Urothelium cell line (cell line): ENCODE data around the gene IL10RB.
"Not testable (repeated sequence)": the region's sequence is repeated elsewhere in the genome, so short reads cannot be mapped to it uniquely, and the experiment has no call there.

Experiments
- DNase-seq: peaks from one replicate; pipeline ENCODE4 v3.0.0; 2011; ENCODE audit warnings: low spot score, mixed read lengths
- FAIRE-seq: peaks from 2 replicates; lab custom pipeline; 2011; peaks lifted over from hg19 to GRCh38; lab: Jason Lieb, UNC

IL10RB gene

DNA sequence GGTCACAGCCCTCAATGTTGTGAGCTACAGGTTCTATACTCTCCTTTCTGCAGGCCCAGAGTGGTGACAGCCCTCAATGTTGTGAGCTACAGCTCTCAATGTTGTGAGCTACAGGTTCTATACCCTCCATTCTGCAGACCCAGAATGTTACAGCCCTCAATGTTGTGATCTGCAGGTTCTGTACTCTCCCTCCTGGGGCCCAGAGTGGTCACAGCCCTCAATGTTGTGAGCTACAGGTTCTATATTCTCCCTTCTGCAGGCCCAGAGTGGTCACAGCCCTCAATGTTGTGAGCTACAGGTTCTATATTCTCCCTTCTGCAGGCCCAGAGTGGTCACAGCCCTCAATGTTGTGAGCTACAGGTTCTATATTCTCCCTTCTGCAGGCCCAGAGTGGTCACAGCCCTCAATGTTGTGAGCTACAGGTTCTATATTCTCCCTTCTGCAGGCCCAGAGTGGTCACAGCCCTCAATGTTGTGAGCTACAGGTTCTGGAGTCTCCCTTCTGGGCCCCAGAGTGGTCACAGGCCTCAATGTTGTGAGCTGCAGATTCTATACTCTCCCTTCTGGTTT, 26.5 kb upstream of the IL10RB start:
- not testable (repeated sequence) for DNase-seq, FAIRE-seq

DNA sequence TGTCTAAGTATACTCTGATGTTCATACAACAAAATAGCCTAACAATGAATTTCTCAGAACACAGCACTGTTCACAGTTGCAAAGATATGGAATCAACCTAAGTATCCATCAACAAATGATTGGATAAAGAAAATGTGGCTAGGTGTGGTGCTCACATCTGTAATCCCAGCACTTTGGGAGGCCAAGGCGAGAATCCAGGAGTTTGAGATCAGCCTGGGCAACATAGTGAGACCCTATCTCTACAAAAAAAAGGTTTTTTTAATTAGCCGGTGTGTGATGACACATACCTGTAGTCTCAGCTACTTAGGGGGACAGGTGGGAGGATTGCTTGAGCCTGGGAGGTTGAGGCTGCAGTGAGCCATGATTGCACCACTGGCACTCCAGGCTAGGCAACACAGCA, 25.8 kb upstream of the IL10RB start:
- DNase-seq, result no peak
- FAIRE-seq, result no peak

DNA sequence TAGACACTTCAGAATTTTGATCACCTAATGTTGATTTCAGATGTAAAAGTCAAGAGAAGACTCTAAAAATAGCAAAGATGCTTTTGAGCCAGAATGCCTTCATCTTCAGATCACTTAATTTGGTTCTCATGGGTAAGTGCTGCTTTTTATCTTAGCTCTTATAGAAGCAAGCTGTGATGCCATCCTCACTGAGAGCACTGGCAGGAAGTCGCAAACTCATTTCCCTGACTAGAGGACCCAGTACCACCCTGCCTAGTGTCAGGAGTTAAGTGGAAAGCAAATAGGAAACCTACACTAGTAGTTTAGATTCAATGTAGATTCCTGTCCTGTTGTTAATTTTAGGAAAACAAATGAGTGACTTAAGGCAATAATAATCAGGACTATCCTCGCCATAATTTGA, 24.3 kb upstream of the IL10RB start:
- no peak for FAIRE-seq
- DNase-seq, result no peak

DNA sequence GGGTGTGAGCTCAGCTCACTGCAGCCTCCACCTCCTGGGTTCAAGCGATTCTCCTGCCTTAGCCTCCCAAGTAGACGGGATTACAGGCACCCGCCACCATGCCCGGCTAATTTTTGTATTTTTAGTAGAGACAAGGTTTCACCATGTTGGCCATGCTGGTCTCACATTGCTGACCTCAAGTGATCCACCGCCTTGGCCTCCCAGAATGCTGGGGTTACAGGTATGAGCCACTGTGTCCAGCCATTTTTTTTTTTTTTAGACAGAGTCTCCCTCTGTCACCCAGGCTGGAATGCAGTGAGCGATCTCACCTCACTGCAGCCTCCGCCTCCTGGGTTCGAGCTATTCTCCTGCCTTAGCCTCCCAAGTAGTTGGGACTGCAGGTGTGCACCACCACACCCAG, 23.3 kb upstream of the IL10RB start:
- DNase-seq, FAIRE-seq: not testable (repeated sequence)

DNA sequence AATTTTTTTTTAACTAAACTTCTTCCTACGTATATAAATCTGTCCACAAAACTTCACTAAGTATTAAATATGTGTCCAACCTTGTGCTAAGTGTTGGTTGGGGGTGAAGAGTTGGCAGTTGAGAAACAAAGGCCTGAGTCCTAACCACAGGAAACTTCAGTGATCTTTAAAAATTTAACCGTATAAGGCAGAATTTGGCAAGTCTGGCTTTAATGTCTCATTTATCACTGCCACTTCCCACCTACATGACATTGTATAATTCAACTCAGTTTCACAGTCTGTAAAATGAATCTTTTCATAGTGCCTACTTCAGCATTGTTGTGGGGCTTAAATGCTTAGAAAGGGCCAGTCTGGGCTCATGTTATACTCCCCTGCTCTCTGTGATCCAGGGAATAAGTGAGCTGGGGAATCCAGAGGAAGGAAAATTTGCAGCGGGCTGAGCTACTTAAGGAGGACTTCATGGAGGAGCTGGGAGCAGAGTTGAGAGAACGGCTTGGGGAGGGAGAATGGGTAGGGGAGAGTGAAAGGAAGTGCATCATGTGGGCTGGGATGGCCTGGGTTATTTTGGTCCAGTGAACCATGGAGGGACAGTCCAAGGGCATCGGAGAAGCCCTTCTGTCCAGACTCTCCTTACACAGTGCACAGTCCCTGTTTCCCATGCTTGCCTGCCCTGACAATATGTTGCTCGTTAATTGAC, 21.9 kb upstream of the IL10RB start:
- no peak for FAIRE-seq
- no peak for DNase-seq

DNA sequence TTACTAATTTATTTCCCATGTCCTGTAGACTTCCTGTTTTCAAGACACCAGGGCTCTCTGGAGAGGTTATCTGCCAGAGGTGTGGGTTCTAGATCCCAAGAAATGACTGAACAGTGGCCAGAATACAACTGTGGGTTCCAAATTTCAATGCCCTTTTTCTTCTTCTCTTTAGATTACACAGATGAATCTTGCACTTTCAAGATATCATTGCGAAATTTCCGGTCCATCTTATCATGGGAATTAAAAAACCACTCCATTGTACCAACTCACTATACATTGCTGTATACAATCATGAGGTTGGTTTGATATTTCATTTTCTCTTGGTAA, 21.4 kb upstream of the IL10RB start:
- DNase-seq (no peak), FAIRE-seq (no peak)

DNA sequence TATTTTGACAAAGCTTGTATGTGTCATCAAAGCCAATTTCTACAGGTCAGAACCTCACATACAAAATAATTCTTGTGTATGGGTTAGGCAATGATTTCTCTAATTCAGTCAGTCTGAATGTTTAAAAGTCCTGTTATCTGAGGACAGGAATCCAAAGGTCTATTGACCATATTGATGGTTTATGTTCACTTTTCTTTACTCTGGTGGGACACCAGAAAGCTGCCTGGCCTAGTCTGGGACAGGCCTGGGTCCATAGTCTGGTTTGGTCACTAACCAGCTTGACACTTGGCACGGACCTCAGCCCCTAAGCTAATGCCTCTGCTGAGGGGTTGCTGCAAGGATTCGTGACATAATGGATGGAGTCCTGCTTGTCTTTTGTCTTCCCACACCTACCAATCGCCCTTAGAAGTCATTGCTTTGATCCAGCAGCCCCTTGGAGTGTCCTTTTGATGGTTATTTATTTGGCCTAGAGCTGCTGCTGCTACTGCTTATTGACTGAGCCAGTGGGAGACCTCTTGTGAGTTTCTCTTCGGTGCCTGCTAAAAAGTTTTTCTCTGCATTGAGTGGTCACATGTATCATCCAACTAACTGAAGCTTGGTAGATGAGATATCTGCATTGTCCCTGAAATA, 20.8 kb upstream of the IL10RB start:
- DNase-seq (no peak), FAIRE-seq (no peak)

DNA sequence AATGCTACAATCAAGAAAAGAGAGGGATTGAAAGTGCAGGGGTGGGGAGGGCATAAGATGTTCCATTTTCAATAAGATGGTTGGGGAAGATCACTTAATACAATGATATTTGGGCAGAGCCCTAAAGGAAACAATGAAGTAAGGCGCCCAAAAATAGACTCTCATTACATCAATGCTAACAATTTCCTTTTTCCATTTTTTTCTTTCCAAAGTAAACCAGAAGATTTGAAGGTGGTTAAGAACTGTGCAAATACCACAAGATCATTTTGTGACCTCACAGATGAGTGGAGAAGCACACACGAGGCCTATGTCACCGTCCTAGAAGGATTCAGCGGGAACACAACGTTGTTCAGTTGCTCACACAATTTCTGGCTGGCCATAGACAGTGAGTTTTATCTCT, 19.7 kb upstream of the IL10RB start:
- no peak for FAIRE-seq
- DNase-seq, result no peak

DNA sequence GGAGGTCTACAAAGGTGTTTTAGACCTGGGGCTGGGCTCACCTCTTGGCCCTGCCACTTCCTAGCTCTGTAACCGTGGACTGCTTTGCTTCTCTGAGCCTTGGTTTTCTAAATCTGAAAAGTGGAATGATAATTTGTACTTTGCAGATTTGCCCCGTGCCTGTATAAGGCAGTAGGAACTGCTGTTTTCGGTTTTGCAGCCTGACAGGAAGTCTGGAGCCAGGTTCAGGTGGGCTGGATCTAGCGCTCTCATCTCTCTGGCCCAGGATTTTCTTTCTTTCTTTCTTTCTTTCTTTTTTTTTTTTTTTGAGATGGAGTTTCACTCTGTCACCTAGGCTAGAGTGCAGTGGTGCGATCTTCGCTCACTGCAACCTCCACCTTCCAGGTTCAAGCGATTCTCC, 19.2 kb upstream of the IL10RB start:
- no peak for FAIRE-seq

DNA sequence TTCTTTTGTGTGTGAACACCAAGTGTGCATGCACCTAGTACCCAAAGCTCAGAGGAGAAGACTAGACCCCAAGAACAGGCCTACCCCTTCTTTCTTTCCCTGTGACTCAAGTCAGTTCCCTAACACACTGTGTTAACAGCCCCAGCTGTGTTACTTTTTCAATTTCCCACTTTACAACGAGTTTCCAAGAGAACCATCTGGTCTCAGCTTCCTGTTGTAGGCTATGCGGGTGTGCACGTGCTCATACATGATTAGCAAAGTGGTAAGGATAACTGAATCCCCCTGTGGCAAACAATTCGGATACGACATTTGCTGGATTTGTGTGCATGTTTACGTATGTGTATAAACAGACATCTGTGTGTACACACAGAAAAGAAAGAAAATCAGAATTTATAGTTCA, 18.6 kb upstream of the IL10RB start:
- FAIRE-seq, result no peak

More for the DNA sequence above, 19.2 kb upstream of the IL10RB start:
- DNase-seq, result no peak

DNA sequence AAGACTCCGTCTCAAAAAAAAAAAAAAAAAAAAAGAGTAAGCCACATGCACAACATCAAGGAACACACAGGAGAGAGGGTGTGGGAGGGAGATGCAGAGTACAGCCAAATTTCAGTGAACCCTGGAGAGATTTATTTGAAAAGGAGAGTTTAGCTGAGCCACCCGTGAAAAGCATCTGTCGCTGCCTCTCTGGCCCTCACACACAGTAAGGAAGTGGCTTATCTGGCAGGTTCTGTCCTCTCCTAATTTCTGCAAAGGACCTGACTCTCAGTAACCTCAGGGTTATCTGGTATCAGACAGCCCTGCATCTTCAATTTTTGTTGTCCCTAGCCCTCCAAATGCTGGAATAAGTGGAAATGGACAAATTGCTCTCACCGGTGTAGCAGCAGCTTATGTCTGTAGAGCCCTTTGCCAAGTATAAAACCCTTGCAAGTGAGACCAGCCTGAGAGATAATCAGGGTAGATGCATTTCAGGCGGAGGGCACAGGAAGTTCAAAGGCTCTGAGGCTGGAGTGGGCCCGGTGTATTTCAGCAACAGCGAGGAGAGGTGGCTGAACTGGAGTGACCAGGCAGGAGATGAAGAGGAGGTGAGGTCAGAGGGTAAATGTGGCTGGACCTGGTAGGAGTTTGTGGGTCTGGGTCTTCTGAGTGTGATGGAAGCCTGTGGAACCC, 16.7 kb upstream of the IL10RB start:
- FAIRE-seq, result no peak

More for the DNA sequence above, 18.6 kb upstream of the IL10RB start:
- DNase-seq, result no peak

DNA sequence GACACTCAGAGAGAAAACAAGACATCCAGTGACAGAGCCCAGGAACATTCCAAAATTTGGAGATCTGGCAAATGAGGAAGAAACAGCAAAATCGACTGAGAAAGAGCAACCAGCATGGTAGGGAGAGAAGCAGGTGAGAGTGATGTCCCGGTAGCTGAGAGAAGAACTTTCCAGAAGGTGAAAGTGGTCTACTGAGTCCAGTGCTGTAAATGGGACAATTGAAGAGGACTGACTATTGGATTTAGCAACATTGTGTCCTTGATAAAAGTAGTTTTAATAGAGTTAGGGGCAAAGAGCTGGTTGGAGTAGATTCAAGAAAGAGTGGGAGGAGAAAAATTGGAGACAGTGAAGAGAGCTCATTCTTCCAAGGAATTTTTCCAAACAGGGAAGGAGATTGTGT, 15.0 kb upstream of the IL10RB start:
- FAIRE-seq, result no peak
- DNase-seq, result no peak

More for the DNA sequence above, 16.7 kb upstream of the IL10RB start:
- DNase-seq, result no peak

DNA sequence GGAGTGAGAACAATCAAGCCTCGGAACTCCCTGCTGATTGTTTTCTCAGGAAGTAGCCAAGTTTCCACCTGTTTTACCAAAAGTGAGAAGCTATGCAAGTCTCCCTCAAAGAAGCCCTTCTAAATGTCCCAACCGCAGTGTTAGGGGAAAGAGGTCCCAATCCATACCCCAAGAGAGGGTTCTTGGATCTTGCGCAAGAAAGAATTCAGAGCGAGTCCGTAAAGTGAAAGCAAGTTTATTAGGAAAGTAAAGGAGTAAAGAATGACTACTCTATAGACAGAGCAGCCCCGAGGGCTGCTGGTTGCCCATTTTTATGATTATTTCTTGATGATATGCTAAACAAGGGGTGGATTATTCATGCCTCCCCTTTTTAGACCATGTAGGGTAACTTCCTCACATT, 12.8 kb upstream of the IL10RB start:
- not testable (repeated sequence) for FAIRE-seq, DNase-seq

DNA sequence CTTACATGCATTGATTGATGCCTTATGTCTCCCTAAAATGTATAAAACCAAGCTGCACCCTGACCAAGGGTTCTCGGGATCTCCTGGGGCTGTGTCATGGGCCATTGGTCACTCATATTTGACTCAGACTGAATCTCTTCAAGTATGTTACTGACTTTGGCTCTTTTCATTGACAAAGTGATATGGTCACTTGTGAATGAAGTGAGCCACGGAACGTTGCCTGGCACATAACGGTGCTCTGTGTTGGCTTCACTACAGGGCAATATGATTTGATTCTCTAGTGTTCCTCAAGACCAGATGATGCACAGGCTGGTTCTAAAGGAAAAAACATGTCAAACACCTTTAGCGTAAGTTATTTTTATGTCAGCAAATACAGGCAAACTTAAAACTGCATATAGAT, 11.4 kb upstream of the IL10RB start:
- no peak for FAIRE-seq

DNA sequence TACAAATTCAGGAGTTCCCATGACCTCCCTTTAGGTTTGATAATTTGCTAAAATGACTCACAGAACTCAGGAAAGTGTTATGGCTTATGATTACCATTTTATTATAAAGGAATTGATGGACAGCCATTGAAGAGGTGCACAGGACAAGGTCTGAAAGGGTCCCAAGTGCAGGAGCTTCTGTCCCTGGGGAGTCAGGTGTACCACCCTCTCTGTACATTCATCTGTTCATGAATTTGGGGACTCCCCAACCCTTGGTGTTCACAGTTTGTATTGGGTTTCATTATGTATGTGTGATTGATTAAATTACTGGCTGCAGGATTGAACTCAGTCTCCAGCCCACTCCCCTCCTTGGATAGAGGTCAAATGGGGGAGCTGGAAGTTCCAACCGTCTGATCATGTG, 10.8 kb upstream of the IL10RB start:
- DNase-seq, result no peak

More for the DNA sequence above, 11.4 kb upstream of the IL10RB start:
- no peak for DNase-seq

DNA sequence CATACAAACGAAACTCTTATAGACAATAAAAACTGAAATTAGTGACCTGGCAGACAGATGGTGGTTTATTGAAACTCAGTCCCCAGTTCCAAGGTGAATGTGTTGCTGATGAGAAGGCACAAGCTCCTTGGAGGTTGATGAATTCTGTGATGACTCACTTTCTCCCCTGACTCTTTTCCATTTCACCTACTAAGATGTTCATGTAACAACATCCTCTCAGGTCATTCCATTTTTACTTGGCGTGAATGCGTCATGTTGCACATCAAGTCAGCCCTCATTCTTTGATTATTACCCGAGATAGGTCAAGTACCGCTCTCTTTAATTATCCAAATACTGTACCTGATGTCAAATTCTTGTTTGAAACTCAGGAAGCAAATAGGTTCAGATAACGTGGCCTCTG, 10.1 kb upstream of the IL10RB start:
- FAIRE-seq (no peak), DNase-seq (no peak)

More for the DNA sequence above, 10.8 kb upstream of the IL10RB start:
- FAIRE-seq, result no peak

DNA sequence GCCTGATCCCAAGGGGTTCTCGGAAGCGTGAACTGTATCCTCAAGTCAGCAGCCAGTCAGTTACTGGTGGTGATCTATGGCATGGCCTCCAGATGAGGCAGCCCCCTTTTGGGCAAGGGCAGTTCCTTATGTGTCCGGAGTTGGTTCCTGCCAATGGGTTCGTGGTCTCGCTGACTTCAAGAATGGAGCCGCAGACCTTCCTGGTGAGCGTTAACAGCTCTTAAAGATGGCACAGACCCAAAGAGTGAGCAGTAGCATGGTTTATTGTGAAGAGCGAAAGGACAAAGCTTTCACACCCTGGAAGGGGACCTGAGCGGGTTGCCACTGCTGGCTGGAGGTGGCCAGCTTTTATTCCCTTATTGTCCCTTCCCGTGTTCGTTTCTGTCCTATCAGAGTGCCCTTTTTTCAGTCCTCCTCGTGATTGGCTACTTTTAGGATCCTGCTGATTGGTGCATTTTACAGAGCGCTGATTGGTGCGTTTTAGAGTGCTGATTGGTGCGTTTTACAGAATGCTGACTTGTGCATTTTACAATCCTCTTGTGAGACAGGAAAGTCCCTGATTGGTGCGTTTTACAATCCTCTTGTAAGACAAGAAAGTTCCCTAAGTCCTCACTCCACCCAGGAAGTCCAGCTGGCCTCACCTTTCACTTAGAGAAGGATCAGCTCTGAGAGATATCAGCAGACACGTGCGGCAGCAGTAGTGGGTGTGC, 8.9 kb upstream of the IL10RB start:
- FAIRE-seq (no peak), DNase-seq (no peak)

DNA sequence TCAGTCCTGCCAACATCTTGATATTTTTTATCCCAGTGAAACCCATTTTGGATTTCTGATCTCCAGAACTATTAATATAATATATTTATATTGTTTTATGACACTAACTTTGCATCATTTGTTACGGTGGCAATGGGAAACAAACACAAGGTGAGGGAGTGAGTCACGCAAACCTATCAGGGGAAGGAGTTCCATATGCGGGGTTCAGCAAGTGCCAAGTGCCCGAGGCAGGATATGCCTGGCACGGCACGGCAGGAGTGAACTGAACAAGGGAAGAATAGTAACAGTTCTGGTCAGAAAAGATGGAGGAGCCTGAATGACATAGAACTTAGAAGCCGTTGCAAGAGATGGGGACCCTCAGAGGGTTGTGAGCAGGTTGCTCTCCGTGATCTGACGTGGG, 7.7 kb upstream of the IL10RB start:
- DNase-seq (no peak), FAIRE-seq (no peak)

DNA sequence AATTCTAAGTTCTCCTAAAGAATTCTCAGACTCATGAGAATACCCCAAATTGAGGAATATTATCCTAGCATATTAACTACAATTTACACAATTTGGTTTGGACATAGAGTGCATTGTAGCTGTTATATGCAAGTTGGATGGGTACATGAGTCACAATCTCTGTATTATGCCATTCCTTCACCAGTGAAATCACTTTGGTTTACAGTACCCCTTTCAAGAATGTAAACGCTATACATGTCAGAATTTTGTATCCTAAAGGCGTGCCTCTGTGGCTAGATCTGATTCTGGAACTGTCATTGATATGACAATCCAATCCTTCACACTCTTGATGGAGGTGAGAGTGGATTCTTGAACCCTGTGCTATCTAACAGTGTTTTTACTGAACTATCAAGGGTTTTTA, 6.7 kb upstream of the IL10RB start:
- FAIRE-seq, result no peak
- DNase-seq, result no peak

DNA sequence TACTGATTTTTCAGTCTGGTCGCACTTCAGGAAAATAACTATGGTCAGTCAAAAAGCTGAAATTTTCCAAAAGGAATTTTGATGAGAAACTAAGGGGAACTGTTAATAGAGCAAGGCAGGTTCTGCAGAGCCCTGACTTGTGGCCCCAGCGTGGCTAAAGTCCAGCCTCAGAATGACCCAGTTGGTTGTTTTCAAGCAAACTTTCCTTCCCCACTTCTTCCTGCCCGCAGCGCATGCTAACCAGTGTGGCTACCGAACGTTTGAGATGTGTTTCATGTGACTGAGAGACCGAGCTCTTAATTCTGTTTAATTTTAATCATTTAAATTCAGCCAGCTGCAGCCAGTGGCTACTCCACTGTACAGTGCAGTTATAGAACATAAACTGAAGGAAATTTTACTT, 6.2 kb upstream of the IL10RB start:
- FAIRE-seq (no peak), DNase-seq (no peak)

DNA sequence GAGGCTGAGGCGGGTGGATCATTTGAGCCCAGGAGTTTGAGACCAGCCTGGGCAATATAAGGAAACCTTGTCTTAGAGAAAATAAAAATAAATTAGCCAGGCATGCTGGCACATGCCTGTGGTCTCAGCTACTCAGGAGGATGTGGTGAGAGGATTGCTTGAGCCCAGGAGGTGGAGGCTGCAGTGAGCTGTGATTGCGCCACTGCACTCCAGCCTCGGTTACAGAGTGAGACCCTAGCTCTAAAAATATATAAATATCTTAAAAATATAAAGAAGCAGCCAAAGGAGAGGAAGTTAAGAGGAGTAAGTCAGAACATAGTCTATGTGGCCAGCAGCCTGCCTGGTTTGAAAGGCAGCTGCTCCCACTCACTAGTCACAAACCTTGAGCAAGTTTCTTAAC, 4.5 kb upstream of the IL10RB start:
- FAIRE-seq, result no peak
- no peak for DNase-seq
